NCI-H1417 (cell line): ENCODE results near the gene ASXL3.

Source experiments
- DNase-seq, 3 experiments: peaks; one replicate each; lab custom pipeline; 2025; lab: John Stamatoyannopoulos, UW

ASXL3 gene

DNA sequence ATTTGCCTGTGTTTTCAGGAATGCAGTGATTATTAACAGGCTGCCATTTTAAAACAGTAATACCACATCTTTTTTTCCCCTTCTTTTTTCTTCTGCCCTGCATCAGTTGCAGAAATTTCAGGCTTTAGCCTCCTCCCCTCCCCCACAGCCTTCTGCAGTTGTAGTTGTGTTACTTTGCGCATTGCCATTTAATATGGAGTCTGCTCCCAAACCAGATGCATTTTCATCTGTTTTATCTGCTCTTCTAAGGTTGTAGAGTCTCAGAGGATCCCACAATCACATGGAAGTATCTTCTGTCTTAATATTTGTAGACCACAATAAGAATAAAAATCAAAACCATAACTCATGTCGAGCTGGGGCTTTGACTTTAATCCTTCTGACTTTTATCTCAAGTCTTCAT is 3.8 kb downstream of the ASXL3 start:
- DNase-seq = peak in 1 of 3 experiments; percentile 39

GRCh38 chr18:33583901-33584300 is 5.9 kb downstream of the ASXL3 start:
- no peak for DNase-seq

DNA sequence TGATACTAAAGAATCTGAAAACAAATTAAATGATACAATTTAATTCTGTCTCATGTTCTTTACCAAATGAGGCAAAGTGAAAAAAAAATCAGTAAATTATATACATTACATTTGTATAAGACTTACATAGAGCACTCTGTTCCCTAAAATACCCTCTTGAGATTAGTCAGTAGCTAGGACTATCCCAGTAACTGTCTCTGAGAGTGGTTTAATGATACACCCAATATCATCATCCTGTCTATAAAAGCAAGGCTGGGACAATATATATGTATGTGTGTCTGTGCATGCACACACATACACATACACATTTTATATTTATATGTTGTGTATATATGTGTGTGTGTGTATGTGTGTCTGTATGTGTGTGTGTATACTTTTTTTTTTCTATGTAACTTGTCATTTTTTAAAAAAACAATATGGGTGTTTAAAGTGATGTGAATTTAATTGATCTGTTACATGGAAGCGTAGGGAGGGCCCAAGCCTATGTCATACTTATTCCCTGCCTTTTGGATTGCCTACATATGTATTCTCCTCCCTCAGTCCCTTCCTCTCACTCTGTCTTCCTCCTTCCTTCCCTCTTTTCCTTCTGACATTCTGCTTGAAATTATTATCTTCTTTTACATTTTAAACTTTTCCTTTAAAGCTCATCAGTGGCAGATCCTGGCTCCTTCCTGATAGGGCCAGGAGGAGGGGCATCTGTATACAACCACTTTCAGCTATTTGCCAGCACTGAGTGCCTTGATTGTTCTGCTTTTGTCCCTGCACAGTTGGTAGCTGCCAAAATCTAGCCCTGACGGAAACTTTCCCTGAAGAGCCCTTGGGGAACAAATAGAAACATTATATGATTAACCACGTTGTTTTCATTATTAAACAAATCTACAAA is 6.8 kb downstream of the ASXL3 start:
- DNase-seq = peak in 2 of 3 experiments; percentile 83 to 96

DNA sequence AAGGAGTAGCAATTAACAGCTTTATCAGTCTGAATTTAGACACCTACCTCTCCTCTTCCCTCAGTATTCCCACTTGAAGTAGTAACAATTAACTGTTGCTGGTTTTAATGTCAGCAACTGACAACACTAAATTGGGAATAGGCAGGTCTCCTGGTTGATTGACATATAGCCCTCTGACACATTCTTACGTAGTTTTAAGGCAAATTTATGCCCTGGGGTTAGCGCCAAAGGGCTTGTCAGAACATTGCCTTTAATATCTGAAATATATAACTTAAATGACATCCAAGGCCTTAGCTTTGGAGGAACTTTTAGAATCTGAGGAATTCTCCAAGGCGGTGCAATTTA is 7.4 kb downstream of the ASXL3 start:
- no peak for DNase-seq

DNA sequence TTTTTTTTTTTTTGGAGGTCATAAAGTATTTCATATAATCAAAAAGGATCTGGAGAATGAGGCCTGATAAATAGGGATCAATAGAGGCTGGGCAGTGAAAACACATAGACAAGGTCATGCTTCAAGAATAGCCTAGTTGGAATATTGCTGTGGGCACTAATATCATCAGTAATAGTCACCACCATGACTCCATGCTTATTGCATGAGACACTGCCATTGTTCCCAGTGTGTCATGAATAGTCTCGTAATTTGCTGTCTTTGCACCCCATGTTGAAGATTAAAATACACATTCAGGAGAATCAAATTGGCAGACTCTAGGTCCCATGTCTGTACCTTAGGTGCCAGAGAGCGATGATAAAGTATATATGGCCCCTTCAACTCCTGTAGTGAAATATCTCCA is 10.3 kb downstream of the ASXL3 start:
- no peak for DNase-seq

DNA sequence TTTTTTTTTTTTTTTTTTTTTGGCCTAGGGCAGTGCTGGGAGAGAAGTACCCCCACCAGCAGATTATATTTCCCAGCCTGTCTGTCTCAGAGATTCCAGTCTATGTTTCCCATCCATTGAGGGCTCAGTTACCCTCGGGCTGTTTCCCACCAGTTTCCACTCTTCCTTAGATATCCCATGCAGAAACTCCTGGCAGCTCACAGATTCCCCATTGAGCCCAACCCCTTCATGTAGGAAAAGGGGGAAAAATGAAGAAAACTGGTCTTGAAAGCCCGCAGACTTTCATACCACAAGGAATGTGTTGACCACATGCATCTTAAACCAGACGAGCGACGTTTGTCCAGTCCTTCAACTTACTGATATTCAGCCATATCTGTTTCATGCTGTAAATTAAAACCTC is 15.2 kb downstream of the ASXL3 start:
- DNase-seq = no peak

GRCh38 chr18:33594799-33595198 is 16.8 kb downstream of the ASXL3 start:
- DNase-seq = no peak

- peak in 1 of 3 experiments; percentile 61 for DNase-seq
Measured at GRCh38 chr18:33596178-33596854, 18.3 kb downstream of the ASXL3 start.

- no peak for DNase-seq
Measured at GRCh38 chr18:33600846-33601245, 22.8 kb downstream of the ASXL3 start.

- DNase-seq = no peak
Measured at GRCh38 chr18:33603454-33603853, 25.4 kb downstream of the ASXL3 start.

DNA sequence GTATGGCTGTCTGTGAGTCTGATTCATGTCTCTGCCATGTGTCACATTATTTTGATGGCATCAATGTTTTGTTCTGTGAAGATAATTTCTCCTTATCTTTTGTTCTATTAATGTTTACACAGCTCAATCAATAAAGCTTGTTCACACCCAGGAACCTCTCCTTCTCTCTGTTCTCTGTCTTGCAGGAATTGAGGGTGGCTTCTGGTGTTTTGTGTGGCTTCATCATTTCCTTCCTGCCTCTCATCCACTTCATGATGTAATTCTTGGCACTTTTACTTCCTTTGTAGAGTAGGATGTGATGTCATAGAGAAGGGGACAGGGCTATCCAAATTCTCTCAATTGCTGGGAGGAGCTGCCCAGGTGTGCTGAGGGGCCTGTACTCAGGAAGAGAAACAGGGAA is 27.2 kb downstream of the ASXL3 start:
- peak in 1 of 3 experiments; percentile 48 for DNase-seq

DNA sequence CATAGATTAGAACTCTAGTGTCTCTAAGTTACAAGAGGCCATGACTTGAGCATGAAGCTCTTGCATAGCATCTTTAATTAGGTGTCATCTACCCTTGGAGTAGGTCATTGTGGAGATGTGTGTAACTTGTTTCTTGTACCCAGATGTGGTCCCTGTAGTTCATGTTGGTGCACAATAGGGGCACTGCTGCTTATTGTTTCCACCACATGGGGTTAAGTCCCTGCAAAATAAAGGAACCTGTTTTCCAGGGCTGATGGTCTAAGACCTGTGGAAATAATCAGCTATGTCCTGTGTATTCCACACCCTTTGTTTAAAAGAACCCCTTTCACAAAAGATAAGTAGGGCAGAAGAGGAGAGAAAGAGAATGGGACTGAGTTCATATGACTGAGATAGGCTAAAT is 28.6 kb downstream of the ASXL3 start:
- DNase-seq = no peak

GRCh38 chr18:33611525-33612135 is 33.6 kb downstream of the ASXL3 start:
- peak in 1 of 3 experiments; percentile 33 for DNase-seq

DNA sequence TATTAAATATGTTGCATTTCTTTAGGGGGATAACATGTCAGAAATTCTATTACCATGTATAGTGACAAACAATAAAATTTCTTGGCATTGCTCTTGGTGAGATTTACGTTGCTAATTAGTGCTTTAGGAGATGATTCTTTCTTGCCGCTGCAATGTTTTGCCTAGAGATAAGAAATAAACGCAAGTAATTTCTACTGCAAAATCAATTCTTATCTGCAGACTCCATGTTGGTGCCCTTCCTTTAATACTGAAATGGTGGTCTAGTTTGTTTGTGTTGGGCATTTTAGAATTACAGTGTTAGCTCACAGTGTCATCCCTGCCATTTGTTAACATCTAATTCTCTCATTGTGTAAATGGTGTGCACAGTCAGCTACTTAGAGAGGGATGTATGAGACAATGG is 34.6 kb downstream of the ASXL3 start:
- no peak for DNase-seq

GRCh38 chr18:33616556-33616955 is 38.5 kb downstream of the ASXL3 start:
- DNase-seq = no peak

DNA sequence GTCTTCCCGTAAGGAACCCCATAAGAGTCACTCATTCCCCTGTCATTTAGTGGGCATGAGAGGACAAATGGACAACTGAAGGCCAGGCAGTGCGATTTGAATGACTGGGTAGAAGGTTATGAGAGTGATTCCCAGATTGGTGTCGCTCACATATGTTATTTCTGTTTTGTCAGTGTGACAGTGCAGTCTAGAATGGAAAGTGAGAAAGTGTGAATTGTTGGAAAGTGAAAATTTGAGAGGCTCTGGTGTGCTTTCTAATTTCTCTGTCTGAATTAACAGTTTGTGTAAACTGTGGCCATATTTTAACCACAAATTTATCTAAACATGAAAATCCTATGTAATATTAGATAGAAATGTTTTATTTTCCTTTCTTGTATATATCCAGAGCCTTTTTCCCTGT is 49.1 kb downstream of the ASXL3 start:
- no peak for DNase-seq

GRCh38 chr18:33630476-33630875 is 52.5 kb downstream of the ASXL3 start:
- DNase-seq = no peak

GRCh38 chr18:33641141-33641540 is 63.1 kb downstream of the ASXL3 start:
- DNase-seq = peak in 1 of 3 experiments; percentile 27

- DNase-seq = no peak
Measured at GRCh38 chr18:33644494-33644893, 66.5 kb downstream of the ASXL3 start.

DNA sequence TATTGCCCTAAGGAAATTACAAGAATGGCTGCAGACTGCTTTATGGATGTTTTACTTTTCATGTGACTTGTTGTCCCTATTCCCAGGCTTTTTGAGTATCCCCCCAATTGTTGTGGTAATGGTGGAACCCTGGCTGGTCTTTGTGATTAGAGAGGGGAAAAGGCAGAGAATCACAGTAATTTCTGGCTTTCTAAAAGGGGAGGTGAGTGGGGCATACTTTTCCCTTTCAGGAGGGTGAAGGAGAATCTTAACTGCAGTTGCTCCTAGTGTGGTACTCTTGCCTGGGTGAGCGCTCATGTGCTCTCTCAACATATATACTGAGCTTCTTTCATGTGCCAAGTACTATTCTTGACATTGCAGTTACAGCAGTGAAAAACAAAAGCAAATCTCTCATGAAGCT is 69.3 kb downstream of the ASXL3 start:
- no peak for DNase-seq

- DNase-seq = no peak
Measured at GRCh38 chr18:33652635-33653034, 74.6 kb downstream of the ASXL3 start.

DNA sequence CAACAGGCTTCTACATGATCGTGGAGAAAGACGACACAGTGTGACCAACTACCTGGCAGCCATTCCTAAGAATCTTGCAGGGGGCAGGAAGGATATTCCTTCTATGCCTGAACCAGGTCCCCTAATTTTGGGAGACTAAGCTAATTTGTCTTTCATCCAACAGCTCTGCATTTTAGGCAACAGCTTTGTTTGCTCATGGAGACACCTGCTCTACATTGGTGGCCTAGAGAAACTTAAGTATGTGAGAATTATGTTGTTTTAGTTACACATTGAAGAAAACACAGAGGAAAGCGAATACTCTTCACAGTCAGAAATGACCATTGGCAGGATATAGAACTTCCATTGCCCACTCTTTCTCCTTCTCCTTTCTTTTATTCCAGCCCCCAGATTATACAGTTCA is 75.2 kb downstream of the ASXL3 start:
- peak in 1 of 3 experiments; percentile 31 for DNase-seq

GRCh38 chr18:33656889-33657448 is 79.0 kb downstream of the ASXL3 start:
- DNase-seq = no peak
